Body of pancreas (tissue), 4 donors: ENCODE results near the gene NKD1.
"Not testable (repeated sequence)": the region's sequence is repeated elsewhere in the genome, so short reads cannot be mapped to it uniquely, and the experiment has no call there.

ENCODE experiments used
- POLR2A ChIP-seq, 3 donors: fragments of 450-650 bp; IDR thresholded peaks; one replicate each; pipeline ENCODE4 v1.6.1; 2016; ENCODE audit warnings: antibody characterized with exemption in 3 of 3, mild to moderate bottlenecking in 2 of 3
- TF ChIP-seq, protein P1 (sequence below), 7 experiments: fragments of 450-650 bp in 4 of 7; fragments of 200-600 bp in 3 of 7; sonication (generic) in 3 of 7; IDR thresholded peaks; one replicate each; pipeline ENCODE4 v1.5.1; 2016 to 2019; ENCODE audit warnings: antibody characterized with exemption in 7 of 7

- TF ChIP-seq POLR2A (IDR thresholded peaks at IDR 0.05), result not testable (repeated sequence)
- TF ChIP-seq, protein P1, sequence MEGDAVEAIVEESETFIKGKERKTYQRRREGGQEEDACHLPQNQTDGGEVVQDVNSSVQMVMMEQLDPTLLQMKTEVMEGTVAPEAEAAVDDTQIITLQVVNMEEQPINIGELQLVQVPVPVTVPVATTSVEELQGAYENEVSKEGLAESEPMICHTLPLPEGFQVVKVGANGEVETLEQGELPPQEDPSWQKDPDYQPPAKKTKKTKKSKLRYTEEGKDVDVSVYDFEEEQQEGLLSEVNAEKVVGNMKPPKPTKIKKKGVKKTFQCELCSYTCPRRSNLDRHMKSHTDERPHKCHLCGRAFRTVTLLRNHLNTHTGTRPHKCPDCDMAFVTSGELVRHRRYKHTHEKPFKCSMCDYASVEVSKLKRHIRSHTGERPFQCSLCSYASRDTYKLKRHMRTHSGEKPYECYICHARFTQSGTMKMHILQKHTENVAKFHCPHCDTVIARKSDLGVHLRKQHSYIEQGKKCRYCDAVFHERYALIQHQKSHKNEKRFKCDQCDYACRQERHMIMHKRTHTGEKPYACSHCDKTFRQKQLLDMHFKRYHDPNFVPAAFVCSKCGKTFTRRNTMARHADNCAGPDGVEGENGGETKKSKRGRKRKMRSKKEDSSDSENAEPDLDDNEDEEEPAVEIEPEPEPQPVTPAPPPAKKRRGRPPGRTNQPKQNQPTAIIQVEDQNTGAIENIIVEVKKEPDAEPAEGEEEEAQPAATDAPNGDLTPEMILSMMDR (IDR thresholded peaks at IDR 0.05), result not testable (repeated sequence)
Measured at GRCh38 chr16:50536258-50536645, 11.9 kb upstream of the NKD1 start.
